Activated T-helper 1 cell treated with anti-CD3 and anti-CD28 coated beads, Interleukin-2, amount 50 U/mL, for 16 hours (primary cell): ENCODE results near the gene KCNIP1.

Source experiments
- DNase-seq, 2 donors: peaks; one replicate each; pipeline ENCODE4 v3.0.0-alpha.2; 2020; ENCODE audit warnings: low read depth in 1 of 2, low spot score in 1 of 2

Gene KCNIP1

GRCh38 chr5:170503990-170504596 lies at the start of gene KCNIP1:
Gene KCNIP1 (plus strand): TSS chr5:170504020.
- no peak for DNase-seq

DNA sequence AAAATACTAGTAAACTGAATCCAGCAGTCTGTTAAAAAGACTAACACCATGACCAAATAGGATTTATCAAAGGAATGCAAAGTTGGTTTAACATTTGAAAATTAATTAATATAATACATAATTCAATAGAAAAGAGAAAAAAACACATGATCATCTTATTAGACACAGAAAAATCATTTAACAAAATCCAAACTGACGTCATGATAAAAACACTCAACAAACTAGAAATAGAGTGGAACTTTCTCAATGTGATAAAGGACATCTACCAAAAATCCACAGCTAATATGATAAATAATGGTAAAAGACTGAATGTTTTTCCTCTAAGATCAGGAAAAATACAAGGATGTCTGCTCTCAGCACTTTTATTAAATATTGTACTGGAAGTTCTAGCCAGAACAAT lies 40.4 kb upstream of the KCNIP1 start:
- DNase-seq, result no peak

GRCh38 chr5:170464280-170465127 lies 39.3 kb upstream of the KCNIP1 start:
- no peak for DNase-seq

GRCh38 chr5:170466553-170466952 lies 37.3 kb upstream of the KCNIP1 start:
- DNase-seq, result no peak

GRCh38 chr5:170466988-170467707 lies 36.7 kb upstream of the KCNIP1 start:
- DNase-seq, result no peak

DNA sequence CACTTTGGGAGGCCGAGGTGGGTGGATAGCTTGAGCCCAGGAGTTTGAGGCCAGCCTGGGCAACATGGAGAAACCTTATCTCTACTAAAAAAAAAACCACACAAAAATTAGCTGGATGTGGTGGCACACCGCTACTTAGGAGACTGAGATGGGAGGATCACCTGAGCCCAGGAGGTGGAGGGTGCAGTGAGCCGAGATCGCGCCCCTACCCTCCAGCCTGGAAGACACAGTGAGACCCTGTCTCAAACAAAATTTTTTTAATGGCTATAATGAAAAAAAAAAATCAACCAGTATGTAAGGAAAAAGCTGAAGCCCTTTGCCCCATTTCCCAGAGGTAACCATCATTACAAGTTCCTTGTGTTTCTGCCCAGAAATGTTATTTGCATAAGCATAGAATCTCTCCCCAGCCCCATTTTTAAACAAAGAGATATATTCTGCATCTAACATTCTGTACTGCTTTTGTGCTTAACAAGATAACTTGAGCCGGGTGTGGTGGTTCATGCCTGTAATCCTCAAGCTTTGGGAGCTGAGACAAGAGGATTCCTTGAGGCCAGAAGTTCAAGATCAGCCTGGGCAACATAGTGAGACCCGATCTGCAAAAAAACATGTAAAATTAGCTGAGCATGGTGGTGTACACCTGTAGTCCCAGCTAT lies 35.1 kb upstream of the KCNIP1 start:
- DNase-seq, result no peak

GRCh38 chr5:170469414-170469813 lies 34.4 kb upstream of the KCNIP1 start:
- DNase-seq, result no peak

DNA sequence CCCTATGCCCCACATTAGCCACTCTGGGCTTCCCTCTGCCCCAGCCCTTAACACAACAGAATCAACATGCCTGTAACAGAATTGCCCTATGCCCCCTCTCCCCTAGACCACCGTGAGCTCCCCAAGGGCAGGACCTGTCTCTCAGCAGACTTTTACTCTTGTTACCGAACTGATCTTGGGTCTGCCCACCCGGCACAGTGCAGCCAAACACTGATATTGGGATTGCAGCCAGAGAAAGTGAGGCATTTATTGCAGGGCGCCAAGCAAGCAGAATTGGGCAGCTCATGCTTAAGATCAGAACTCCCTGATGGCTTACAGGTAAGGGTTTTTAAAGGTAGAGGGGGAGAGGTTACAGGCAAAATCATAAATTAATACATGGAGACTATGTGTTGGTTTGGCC lies 33.5 kb upstream of the KCNIP1 start:
- no peak for DNase-seq

- DNase-seq, result no peak
Observed at GRCh38 chr5:170470808-170471404, 32.9 kb upstream of the KCNIP1 start.

GRCh38 chr5:170471551-170472178 lies 32.2 kb upstream of the KCNIP1 start:
- no peak for DNase-seq

DNA sequence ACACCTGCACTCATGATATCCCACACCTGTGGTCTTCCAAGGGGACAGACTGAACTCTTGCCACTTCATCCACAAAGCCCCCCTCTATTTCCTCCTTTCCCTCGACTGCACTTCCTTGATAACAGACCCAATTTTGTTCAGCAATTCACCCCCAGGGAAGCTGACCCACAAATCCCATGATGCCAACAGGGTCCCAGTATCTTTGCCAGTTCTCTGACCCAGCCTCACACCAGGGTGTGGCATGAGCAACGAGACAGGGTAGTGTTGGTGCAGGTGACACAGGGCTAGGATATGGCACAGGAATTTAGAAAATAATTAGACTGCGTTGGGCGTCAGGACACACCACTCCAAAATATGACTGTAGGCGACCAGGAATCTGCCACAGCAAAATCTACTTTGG lies 30.2 kb upstream of the KCNIP1 start:
- DNase-seq, result no peak

DNA sequence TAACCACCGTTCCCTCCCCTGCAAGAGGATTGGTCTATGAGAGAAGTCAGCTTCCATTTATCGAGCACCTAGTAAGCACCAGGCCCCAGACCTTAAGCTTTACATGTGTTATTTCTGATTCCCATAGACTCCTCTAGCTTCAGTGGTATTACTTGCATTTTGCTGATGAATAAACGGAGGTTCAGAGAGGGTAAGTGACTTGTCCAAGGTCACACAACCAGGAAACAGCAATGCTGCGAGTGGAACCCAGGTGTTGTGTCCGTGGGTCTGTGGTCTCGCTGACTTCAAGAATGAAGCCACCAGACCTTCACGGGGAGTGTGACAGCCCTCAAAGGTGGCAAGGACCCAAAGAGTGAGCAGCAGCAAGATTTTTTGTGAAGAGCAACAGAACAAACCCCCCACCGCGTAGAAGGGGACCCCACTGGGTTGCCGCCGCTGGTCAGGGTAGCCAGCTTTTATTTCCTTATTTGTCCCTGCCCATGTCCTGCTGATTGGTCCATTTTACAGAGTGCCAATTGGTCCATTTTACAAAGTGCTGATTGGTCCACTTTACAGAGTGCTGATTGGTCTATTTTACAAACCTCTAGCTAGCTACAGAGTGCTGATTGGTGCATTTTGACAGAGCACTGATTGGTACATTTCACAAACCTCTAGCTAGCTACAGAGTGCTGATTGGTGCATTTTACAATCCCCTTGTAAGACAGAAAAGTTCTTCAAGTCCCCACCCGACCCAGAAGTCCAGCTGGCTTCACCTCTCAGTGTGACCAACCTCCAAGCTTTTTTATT lies 29.1 kb upstream of the KCNIP1 start:
- no peak for DNase-seq

DNA sequence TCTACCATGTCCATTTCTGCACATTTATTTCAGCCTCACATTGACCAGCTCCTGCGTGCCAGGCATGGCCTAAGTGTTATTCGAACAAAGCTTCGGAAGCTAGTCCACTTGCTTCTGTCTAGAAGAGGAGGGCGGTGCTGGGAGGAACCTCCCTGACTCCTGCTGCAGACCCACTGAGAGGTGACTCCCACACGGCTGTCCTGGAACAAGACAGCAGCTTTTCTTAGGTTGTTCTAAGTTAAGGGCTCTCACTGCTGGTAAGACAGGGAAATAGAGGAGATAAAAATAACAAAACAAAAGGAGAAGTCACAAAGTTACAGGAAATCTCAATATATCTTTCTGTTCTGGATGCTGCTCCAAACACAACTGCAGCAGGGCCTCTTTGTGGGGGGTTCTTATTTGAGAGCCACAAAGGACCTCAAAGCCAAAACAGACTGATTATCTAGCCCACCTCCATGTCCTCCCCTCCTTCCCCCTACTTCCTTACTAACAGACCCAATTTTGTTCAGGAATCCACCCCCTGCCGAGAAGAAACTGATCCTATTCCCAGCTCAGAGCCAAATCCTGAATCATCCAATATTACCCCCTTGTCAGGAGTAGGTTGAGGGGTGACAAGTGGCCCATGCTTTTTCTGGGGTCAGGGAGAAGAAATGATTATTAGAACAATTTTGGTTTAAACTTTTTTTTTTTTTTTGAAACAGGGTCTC lies 28.4 kb upstream of the KCNIP1 start:
- no peak for DNase-seq

DNA sequence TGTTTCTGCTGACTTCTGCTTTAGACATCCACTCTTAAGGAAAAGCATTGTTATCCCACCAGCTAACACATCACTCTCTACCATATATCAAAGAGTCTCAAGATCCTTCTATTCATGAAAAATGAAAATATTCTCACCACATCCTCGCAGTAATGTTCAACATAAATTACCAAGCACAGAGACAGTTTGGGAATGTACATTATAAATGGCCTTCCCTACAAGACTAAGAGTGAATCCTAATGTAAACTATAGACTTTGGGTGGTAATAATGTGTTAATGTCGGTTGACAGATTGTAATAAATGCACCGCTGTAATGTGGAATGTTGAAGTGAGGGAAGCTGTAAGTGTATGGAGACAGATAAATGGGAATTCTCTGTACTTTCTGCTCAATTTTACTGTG lies 27.1 kb upstream of the KCNIP1 start:
- DNase-seq, result no peak

- no peak for DNase-seq
Observed at GRCh38 chr5:170477906-170478305, 25.9 kb upstream of the KCNIP1 start.

DNA sequence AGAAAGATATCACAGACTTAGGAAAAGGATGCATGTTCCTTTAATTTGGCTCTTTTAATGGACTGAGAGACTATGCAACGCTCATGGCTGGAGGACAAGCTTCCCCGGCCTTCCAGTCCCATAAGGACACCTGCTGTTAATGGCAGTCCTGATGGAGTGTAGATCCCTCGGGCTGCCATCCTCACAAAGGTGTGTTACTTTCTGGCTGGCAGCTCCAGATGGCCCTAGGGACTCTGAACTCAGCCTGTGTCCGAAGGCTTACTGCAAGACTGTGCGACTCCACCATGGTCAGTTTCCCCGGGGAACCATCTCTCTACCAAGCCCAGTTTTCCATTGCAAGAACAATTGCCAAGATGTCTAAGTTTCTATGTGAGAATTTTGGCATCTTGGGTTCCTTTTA lies 25.5 kb upstream of the KCNIP1 start:
- no peak for DNase-seq

- no peak for DNase-seq
Observed at GRCh38 chr5:170479484-170479883, 24.3 kb upstream of the KCNIP1 start.

DNA sequence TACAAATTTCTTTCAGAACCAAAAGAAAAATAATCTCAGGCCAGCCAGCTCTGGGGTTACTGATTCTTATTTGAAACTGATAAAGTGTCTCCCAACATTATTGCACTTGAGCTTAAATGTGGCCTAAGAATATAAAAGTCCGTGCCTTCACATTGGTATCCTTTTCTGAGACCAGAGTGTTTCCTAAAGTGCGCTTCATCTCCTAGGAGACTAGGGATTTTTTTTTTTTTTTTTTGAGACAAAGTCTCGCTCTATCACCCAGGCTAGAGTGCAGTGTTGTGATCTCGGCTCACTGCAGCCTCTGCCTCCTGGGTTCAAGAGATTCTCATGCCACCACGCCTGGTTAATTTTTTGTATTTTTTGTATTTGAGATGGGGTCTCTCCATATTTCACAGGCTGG lies 23.6 kb upstream of the KCNIP1 start:
- no peak for DNase-seq

- no peak for DNase-seq
Observed at GRCh38 chr5:170481849-170482248, 22.0 kb upstream of the KCNIP1 start.
